Regular cardiac myocyte (primary cell): ENCODE data around the gene PHF12. TPM values are rescaled to one million over a fixed set of nuclear protein-coding genes. Genes with fewer than 3 reads are reported as not detected.

Experiments used
- total RNA-seq: library from RNA; depleted of rRNA; stranded (reverse); fragments of >200 nt; gene quantifications from 2 replicates; pipeline ENCODE4 v1.2.3, GENCODE V29; 2014

Gene PHF12
- 10.5 and 13.0 TPM in 2 replicates for total RNA-seq

GRCh38 chr17:28951428-28951990, at the start of gene PHF12:
PHF12 (minus strand) TSS chr17:28951518; CDS start chr17:28950960, 558 bp downstream.

GRCh38 chr17:28902819-28903545, 48.3 kb downstream of the PHF12 start, which contains the start of gene DHRS13:
DHRS13 (minus strand) TSS chr17:28903079; CDS start chr17:28902944, 135 bp downstream.

GRCh38 chr17:28896884-28897768, 54.2 kb downstream of the PHF12 start, which contains the start of gene FLOT2:
FLOT2 (minus strand) TSS chr17:28897733; CDS start chr17:28897574, 159 bp downstream.

Other genes starting within 250 kb of the PHF12 start
- gene PROCA1, start 239.6 kb downstream of the PHF12 start, total RNA-seq = 1.1 and 1.3 TPM in 2 replicates
- 154 and 167 TPM in 2 replicates for gene RAB34, start 233.7 kb downstream of the PHF12 start, total RNA-seq
- 436 and 732 TPM in 2 replicates for gene RPL23A, start 231.5 kb downstream of the PHF12 start, total RNA-seq
- 3.9 and 8.8 TPM in 2 replicates for gene TLCD1, start 225.3 kb downstream of the PHF12 start, total RNA-seq
- gene NEK8, start 222.7 kb downstream of the PHF12 start, total RNA-seq = 2.1 and 2.3 TPM in 2 replicates
- 18.0 and 38.9 TPM in 2 replicates for gene TRAF4, start 207.5 kb downstream of the PHF12 start, total RNA-seq
- gene FAM222B, start 108.7 kb downstream of the PHF12 start, total RNA-seq = 3.4 and 3.8 TPM in 2 replicates
- 24.0 and 42.2 TPM in 2 replicates for gene ERAL1, start 96.5 kb downstream of the PHF12 start, total RNA-seq
- gene FLOT2, start 53.8 kb downstream of the PHF12 start, total RNA-seq = 30.4 and 55.6 TPM in 2 replicates
- 4.6 and 16.9 TPM in 2 replicates for gene DHRS13, start 48.4 kb downstream of the PHF12 start, total RNA-seq
- gene SEZ6, start 54.5 kb upstream of the PHF12 start, total RNA-seq = not detected in 2 replicates
- gene PIPOX, start 91.6 kb upstream of the PHF12 start, total RNA-seq = 0.96 and 5.1 TPM in 2 replicates
- 39.1 and 58.6 TPM in 2 replicates for gene MYO18A, start 228.9 kb upstream of the PHF12 start, total RNA-seq